IMR-90 (cell line): ENCODE results near the gene VSNL1. TPM values are rescaled to one million over a fixed set of nuclear protein-coding genes. Genes with fewer than 3 reads are reported as not detected.

Source experiments
- ATAC-seq: fragments of 200-7000 bp; cut with Tn5 transposase; 2 replicates; pipeline ENCODE4 v1.9.1; 2020; ENCODE audit warnings: low read depth, mild to moderate bottlenecking, moderate library complexity
- BruUV-seq: library from RNA; stranded (reverse); fragments of 400-500 nt; replicated peaks from 2 replicates; lab custom pipeline; 2021; lab: Mats Ljungman, UMichigan
- CTCF ChIA-PET: fragments of 300-600 bp; formaldehyde crosslinking; extraction: SDS; loops from one replicate; lab custom pipeline; 2021; ENCODE audit warnings: antibody characterized with exemption; lab: Yijun Ruan, JAX
- POLR2A ChIA-PET: fragments of 300-600 bp; sonication (Branson Sonifier 250); formaldehyde crosslinking; loops from one replicate; lab custom pipeline; 2022; ENCODE audit warnings: antibody characterized with exemption; ENCODE audit not compliant: unreplicated experiment; lab: Charles Lee
- DNase-seq: peaks from one replicate; pipeline ENCODE4 v3.0.0; 2013
- H2AFZ ChIP-seq: replicated peaks from 2 replicates; pipeline ENCODE3; 2013; ENCODE audit warnings: low read length, mild to moderate bottlenecking; ENCODE audit not compliant: poor library complexity
- H2AK5ac ChIP-seq: 2 replicates; pipeline ENCODE4 v1.6.1; 2013; ENCODE audit warnings: low read depth, low read length, inconsistent platforms
- H2AK9ac ChIP-seq: replicated peaks from 2 replicates; pipeline ENCODE3; 2013; ENCODE audit warnings: mild to moderate bottlenecking, low read depth, low read length, moderate library complexity; ENCODE audit not compliant: poor library complexity
- H2BK120ac ChIP-seq: 2 replicates; pipeline ENCODE4 v1.6.1; 2013; ENCODE audit warnings: low read depth, low read length, inconsistent platforms
- H2BK15ac ChIP-seq: 3 replicates; pipeline ENCODE4 v1.6.1; 2013; ENCODE audit warnings: low read depth, low read length, inconsistent platforms
- H2BK20ac ChIP-seq: 2 replicates; pipeline ENCODE4 v1.6.1; 2013; ENCODE audit warnings: low read depth, mild to moderate bottlenecking, inconsistent platforms, low read length, moderate library complexity
- H2BK5ac ChIP-seq: 2 replicates; pipeline ENCODE4 v1.6.1; 2013; ENCODE audit warnings: mild to moderate bottlenecking, low read depth, low read length, inconsistent platforms; ENCODE audit not compliant: poor library complexity, severe bottlenecking
- H3K14ac ChIP-seq: replicated peaks from 2 replicates; pipeline ENCODE4 v1.6.1; 2013; ENCODE audit warnings: low read depth, low read length, inconsistent platforms
- H3K18ac ChIP-seq: 2 replicates; pipeline ENCODE4 v1.6.1; 2013; ENCODE audit warnings: low read depth, low read length, control low read depth
- H3K23ac ChIP-seq: 2 replicates; pipeline ENCODE4 v1.6.1; 2013; ENCODE audit warnings: low read depth, low read length, inconsistent platforms
- H3K27ac ChIP-seq: 2 replicates; pipeline ENCODE4 v1.5.1; 2013; ENCODE audit warnings: mild to moderate bottlenecking, control low read depth, low read length; ENCODE audit not compliant: insufficient read depth
- H3K27me3 ChIP-seq: 2 replicates; pipeline ENCODE4 v1.6.1; 2013; ENCODE audit warnings: low read length; ENCODE audit not compliant: control insufficient read depth, insufficient read depth
- H3K36me3 ChIP-seq: 2 replicates; pipeline ENCODE4 v1.6.1; 2013; ENCODE audit warnings: low read length, mixed read lengths; ENCODE audit not compliant: control insufficient read depth, insufficient read depth
- H3K4ac ChIP-seq: 2 replicates; pipeline ENCODE4 v1.6.1; 2013; ENCODE audit warnings: low read depth, low read length, inconsistent platforms
- H3K4me1 ChIP-seq: 2 replicates; pipeline ENCODE4 v1.6.1; 2013; ENCODE audit warnings: low read length, mixed read lengths; ENCODE audit not compliant: control insufficient read depth, insufficient read depth
- H3K4me2 ChIP-seq: 2 replicates; pipeline ENCODE4 v1.6.1; 2013; ENCODE audit warnings: low read depth, mild to moderate bottlenecking, control low read depth, low read length, moderate library complexity
- H3K4me3 ChIP-seq: 2 replicates; pipeline ENCODE4 v1.5.1; 2013; ENCODE audit warnings: low read depth, mild to moderate bottlenecking, control low read depth, low read length, moderate library complexity; ENCODE audit not compliant: insufficient read depth
- H3K56ac ChIP-seq: 2 replicates; pipeline ENCODE4 v1.6.1; 2013; ENCODE audit warnings: low read length, inconsistent platforms; ENCODE audit not compliant: insufficient read depth; ENCODE audit errors: extremely low read depth
- H3K79me1 ChIP-seq, 2 experiments: 2 replicates each; pipeline ENCODE4 v1.6.1; 2013; ENCODE audit warnings: low read length in 2 of 2, inconsistent platforms in 1 of 2, low read depth in 1 of 2
- H3K9ac ChIP-seq: 2 replicates; pipeline ENCODE4 v1.6.1; 2013; ENCODE audit warnings: low read depth, low read length, control low read depth
- H3K9me1 ChIP-seq: 2 replicates; pipeline ENCODE4 v1.6.1; 2013; ENCODE audit warnings: low read length, inconsistent platforms; ENCODE audit not compliant: insufficient read depth
- H3K9me3 ChIP-seq: 2 replicates; pipeline ENCODE4 v1.6.1; 2013; ENCODE audit warnings: low read length; ENCODE audit not compliant: control insufficient read depth, insufficient read depth
- H4K20me1 ChIP-seq: 2 replicates; pipeline ENCODE4 v1.6.1; 2013; ENCODE audit warnings: low read length, inconsistent platforms; ENCODE audit not compliant: insufficient read depth
- H4K5ac ChIP-seq: 2 replicates; pipeline ENCODE4 v1.6.1; 2013; ENCODE audit warnings: mild to moderate bottlenecking, low read depth, low read length, control low read depth
- H4K8ac ChIP-seq, 2 experiments: 2 replicates each; pipeline ENCODE4 v1.6.1; 2013; ENCODE audit warnings: low read depth in 2 of 2, low read length in 2 of 2, control low read depth in 1 of 2, inconsistent platforms in 1 of 2
- H4K91ac ChIP-seq: 2 replicates; pipeline ENCODE4 v1.6.1; 2013; ENCODE audit warnings: low read depth, low read length, inconsistent platforms; ENCODE audit not compliant: insufficient read depth
- CEBPB ChIP-seq: IDR thresholded peaks from 2 replicates; pipeline ENCODE4 v1.6.1; 2012; ENCODE audit warnings: low read depth, low read length, improper control_type of control experiment
- CHD1 ChIP-seq: IDR thresholded peaks from 2 replicates; pipeline ENCODE4 v1.6.1; 2012; ENCODE audit warnings: low read depth, low read length, improper control_type of control experiment
- CTCF ChIP-seq: conservative IDR thresholded peaks from 2 replicates; pipeline ENCODE4 v1.5.1; 2012; ENCODE audit warnings: mild to moderate bottlenecking, low read depth, low read length, improper control_type of control experiment
- FOS ChIP-seq: fragments of 150-350 bp; IDR thresholded peaks from 2 replicates; pipeline ENCODE4 v1.6.1; 2016; ENCODE audit warnings: low read depth, low read length
- MAFK ChIP-seq: IDR thresholded peaks from 2 replicates; pipeline ENCODE4 v1.6.1; 2012; ENCODE audit warnings: low read depth, low read length, improper control_type of control experiment
- MAZ ChIP-seq: IDR thresholded peaks from 2 replicates; pipeline ENCODE4 v1.6.1; 2012; ENCODE audit warnings: low read depth, mild to moderate bottlenecking, low read length, improper control_type of control experiment, moderate library complexity, borderline replicate concordance
- MXI1 ChIP-seq: IDR thresholded peaks from 2 replicates; pipeline ENCODE4 v1.6.1; 2012; ENCODE audit warnings: low read depth, mild to moderate bottlenecking, low read length, moderate library complexity, borderline replicate concordance
- NFE2L2 ChIP-seq: fragments of 150-350 bp; IDR thresholded peaks from 2 replicates; pipeline ENCODE4 v1.6.1; 2016; ENCODE audit warnings: low read depth, mild to moderate bottlenecking, low read length
- POLR2A ChIP-seq: IDR thresholded peaks from 2 replicates; pipeline ENCODE4 v1.6.1; 2012; ENCODE audit warnings: mild to moderate bottlenecking, low read depth, low read length
- RAD21 ChIP-seq: IDR thresholded peaks from 2 replicates; pipeline ENCODE4 v1.6.1; 2012; ENCODE audit warnings: low read length, improper control_type of control experiment
- RCOR1 ChIP-seq: IDR thresholded peaks from 2 replicates; pipeline ENCODE4 v1.6.1; 2012; ENCODE audit warnings: mild to moderate bottlenecking, low read length, improper control_type of control experiment; ENCODE audit not compliant: insufficient replicate concordance
- RFX5 ChIP-seq: IDR thresholded peaks from 2 replicates; pipeline ENCODE4 v1.8.0; 2012; ENCODE audit warnings: low read depth, mild to moderate bottlenecking, low read length, moderate library complexity
- SMC3 ChIP-seq: fragments of 150-350 bp; IDR thresholded peaks from 2 replicates; pipeline ENCODE4 v1.6.1; 2016; ENCODE audit warnings: low read depth, mild to moderate bottlenecking, antibody characterized with exemption, low read length, moderate library complexity
- whole genome bisulfite sequencing, 2 experiments: methylation state at CpG; one replicate each; pipeline versions ENCODE4 v1.1.5 to v1.1.7; 2013; ENCODE audit warnings: missing lambda C conversion rate in 2 of 2; ENCODE audit not compliant: insufficient read length in 1 of 2; ENCODE audit errors: extremely low coverage in 2 of 2; 5-methylcytosine and 5-hydroxymethylcytosine counted together
- dilution Hi-C: fragments of 300-500 bp; cut with HindIII; formaldehyde crosslinking; loops from one replicate; pipeline ENCODE4 v1.14.3; 2018; ENCODE audit warnings: low sequenced_read_pairs; ENCODE audit not compliant: unreplicated experiment
- in situ Hi-C: fragments of 300-500 bp; cut with MboI; formaldehyde crosslinking; loops from 3 replicates; pipeline ENCODE4 v1.14.3; 2019; ENCODE audit warnings: low sequenced_read_pairs, inconsistent platforms, mixed read lengths
- intact Hi-C: fragments of 100-400 bp; cut with micrococcal nuclease; formaldehyde crosslinking; loops from 2 replicates; pipeline ENCODE4 v1.10.0; 2022
- polyA plus RNA-seq, 3 experiments: library from polyadenylated mRNA; depleted of rRNA; stranded (reverse); fragments of >200 nt; gene quantifications; 2 replicates each; pipeline ENCODE4 v1.2.3, GENCODE V29; 2012; ENCODE audit warnings: low replicate concordance in 1 of 3
- total RNA-seq: library from RNA; depleted of rRNA; stranded (reverse); fragments of >200 nt; gene quantifications from 2 replicates; pipeline ENCODE4 v1.2.3, GENCODE V29; 2012
- TF ChIP-seq, protein P1 (sequence below): fragments of 150-350 bp; IDR thresholded peaks from 2 replicates; pipeline ENCODE4 v1.6.1; 2017; ENCODE audit warnings: mild to moderate bottlenecking, antibody characterized with exemption, low read length, low read depth

Gene VSNL1
- total and polyA plus RNA-seq, 2 of the 4 experiments (the other 2 are of a cell fraction) = 0.32 to 0.36 TPM

DNA sequence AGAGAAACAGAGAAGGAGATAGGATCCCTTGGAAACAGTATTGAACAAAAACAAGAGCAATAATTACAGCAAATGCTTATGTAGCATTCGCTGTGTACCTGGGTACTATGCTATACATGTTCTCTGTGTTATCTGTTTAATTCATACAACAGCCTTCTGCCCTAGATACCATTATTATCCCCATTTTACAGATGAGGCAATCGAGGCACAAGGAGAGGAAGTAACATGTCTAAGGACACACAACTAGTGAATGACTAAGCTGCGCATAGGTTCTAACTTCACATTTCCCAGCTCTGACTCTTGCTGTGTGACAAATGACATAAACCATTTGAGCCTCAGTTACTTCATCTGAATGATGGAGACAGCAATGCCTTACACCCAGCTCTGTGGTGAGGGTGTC, 70.5 kb downstream of the VSNL1 start:
- peaks cover 2% of the 10 kb centered on the region; the same call in 1 of the 2 replicates for H3K9me1 ChIP-seq
- H2BK15ac ChIP-seq = no peak overlapping the region
- H2BK120ac ChIP-seq = no peak overlapping the region
- no TSS peak for BruUV-seq
- no peak overlapping the region for H3K27ac ChIP-seq
- H4K91ac ChIP-seq = no peak overlapping the region
- intact Hi-C loops (no loop called here), dilution Hi-C loops (no loop called here), in situ Hi-C loops (no loop called here)
- no peak overlapping the region for H3K18ac ChIP-seq
- peaks cover 2% of the 10 kb centered on the region; the same call in 1 of the 2 replicates for H3K4me1 ChIP-seq
- 0 out of 2 replicates have a peak, but pooled peaks cover 2% of the 10 kb centered on the region for H3K27me3 ChIP-seq
- ChIA-PET CTCF (no interaction called here), POLR2A (no interaction called here)
- no peaks in the 10 kb centered on the region for H3K79me1 ChIP-seq
- H2BK5ac ChIP-seq = no peak overlapping the region
- H4K5ac ChIP-seq = no peak overlapping the region
- H2BK20ac ChIP-seq = no peak overlapping the region
- no CpG with 5 or more reads among the region's 3 CpGs for WGBS, 2 experiments
- H3K36me3 ChIP-seq = no peaks in the 10 kb centered on the region
- H3K9me3 ChIP-seq = no peaks in the 10 kb centered on the region
- H3K4me2 ChIP-seq = no peak overlapping the region
- no peak for TF ChIP-seq MAFK
- no peak for TF ChIP-seq FOS
- no peak for TF ChIP-seq POLR2A
- no peak for TF ChIP-seq RFX5
- TF ChIP-seq RAD21 = no peak
- TF ChIP-seq CEBPB = no peak
- no peak for TF ChIP-seq CTCF
- TF ChIP-seq NFE2L2 = no peak
- TF ChIP-seq, protein P1, sequence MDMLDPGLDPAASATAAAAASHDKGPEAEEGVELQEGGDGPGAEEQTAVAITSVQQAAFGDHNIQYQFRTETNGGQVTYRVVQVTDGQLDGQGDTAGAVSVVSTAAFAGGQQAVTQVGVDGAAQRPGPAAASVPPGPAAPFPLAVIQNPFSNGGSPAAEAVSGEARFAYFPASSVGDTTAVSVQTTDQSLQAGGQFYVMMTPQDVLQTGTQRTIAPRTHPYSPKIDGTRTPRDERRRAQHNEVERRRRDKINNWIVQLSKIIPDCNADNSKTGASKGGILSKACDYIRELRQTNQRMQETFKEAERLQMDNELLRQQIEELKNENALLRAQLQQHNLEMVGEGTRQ = no peak
- no peak for TF ChIP-seq MXI1
- no peak for TF ChIP-seq SMC3
- no peak for TF ChIP-seq RCOR1
- no peak for TF ChIP-seq MAZ
- TF ChIP-seq CHD1 = no peak
- no peak overlapping the region for H3K9ac ChIP-seq
- ATAC-seq (no peak), DNase-seq (no peak)
- no peak overlapping the region for H3K4ac ChIP-seq
- no peak overlapping the region for H2AK5ac ChIP-seq
- no peak overlapping the region for H3K4me3 ChIP-seq
- H3K56ac ChIP-seq = no peak overlapping the region
- no peaks in the 10 kb centered on the region for H4K20me1 ChIP-seq
- no peak overlapping the region for H3K23ac ChIP-seq
- no peak overlapping the region for H3K14ac ChIP-seq
- H2AFZ ChIP-seq = no peak overlapping the region
- H2AK9ac ChIP-seq = no peak overlapping the region
- no peak overlapping the region for H4K8ac ChIP-seq
